Measurements from ENCODE around the gene SORCS2. TPM values are rescaled to one million over a fixed set of nuclear protein-coding genes. Genes with fewer than 3 reads are reported as not detected.

SORCS2 gene
- total and polyA plus RNA-seq, 2 donors = 2.2 to 2.7 TPM

DNA sequence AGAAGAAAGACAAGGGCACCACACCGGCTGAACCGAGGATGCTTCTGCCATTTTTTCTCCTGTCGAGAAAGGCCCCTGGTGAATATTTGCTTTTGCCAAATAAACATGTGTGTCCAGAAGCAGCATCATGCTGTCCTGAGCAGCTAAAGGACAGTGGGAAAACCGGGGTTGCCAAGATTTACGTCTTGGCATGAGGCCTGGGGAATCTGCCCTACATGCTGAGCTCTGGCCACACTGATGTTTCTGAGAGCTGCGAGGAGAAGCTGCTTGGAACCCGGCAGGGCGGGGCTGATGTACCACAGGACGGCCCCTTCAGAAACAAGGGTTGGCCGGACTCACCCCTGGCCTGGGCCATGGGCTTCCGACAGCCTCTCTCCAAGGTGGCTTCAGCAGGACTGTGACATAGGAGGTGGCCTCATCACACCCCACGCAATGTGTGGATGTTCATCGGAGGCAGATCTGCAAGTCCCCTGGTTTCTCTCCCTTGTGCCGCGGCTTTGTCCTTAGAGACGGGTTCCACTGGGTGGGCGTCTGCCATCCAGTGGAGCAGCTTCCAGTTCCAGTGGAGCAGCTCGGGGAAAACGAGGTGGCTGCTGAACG is 42.2 kb upstream of the SORCS2 start:
- no peaks in the 10 kb centered on the region for H3K36me3 ChIP-seq (ENCODE audit: control insufficient read depth in 2 of 2, insufficient read depth in 2 of 2, low read length in 1 of 2)
- H3K27me3 ChIP-seq (ENCODE audit: control insufficient read depth in 2 of 2, insufficient read depth in 1 of 2, low read length in 1 of 2) = peaks cover 0 to 2% of the 10 kb centered on the region in 2 donors
- no peaks in the 10 kb centered on the region for H3K9me3 ChIP-seq (ENCODE audit: control insufficient read depth in 2 of 2, insufficient read depth in 1 of 2, low read length in 1 of 2)
- no peak overlapping the region for H3K4me3 ChIP-seq (ENCODE audit: low read length in 2 of 2)
- H3K27ac ChIP-seq (ENCODE audit: low read depth in 1 of 2, low read length in 1 of 2) = no peak overlapping the region
- no peaks in the 10 kb centered on the region for H3K4me1 ChIP-seq (ENCODE audit: control insufficient read depth in 2 of 2, insufficient read depth in 2 of 2, low read length in 2 of 2)
- no peak for DNase-seq (ENCODE audit: low read depth in 6 of 9, low spot score in 9 of 9)
- WGBS = 91% methylated on average over 20 of the region's 20 CpGs

DNA sequence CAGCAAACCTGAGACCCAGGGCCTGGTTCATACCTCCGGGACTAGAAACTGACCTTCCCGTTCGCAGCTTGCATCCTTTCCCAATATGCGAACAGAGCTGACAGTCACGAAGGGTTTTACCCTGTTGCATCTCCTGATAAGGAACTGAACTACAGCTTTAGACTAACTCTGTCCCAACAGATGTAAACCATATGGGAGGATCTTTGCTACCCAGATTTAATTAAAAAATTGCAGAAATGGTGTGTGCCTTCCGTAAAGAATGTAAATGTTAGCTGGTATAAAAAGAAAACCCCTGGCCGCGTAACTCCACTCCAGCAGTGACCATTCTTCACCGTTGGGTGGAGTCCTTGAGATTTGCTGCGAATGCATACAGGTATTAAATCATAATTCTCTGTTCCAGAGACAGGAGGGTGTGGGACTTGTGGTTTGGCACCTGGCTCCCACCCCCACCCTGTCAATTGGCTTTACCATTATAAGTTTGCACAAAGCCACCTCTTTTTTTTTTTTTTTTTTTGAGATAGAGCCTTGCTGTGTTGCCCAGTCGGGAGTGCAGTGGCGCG is 40.6 kb upstream of the SORCS2 start:
- Histone ChIP-seq H3K27me3 (ENCODE audit: control insufficient read depth in 2 of 2, insufficient read depth in 1 of 2, low read length in 1 of 2) (peaks cover 0 to under 1% of the 10 kb centered on the region in 2 donors), H3K9me3 (ENCODE audit: control insufficient read depth in 2 of 2, insufficient read depth in 1 of 2, low read length in 1 of 2) (no peaks in the 10 kb centered on the region), H3K4me3 (ENCODE audit: low read length in 2 of 2) (no peak overlapping the region), H3K36me3 (ENCODE audit: control insufficient read depth in 2 of 2, insufficient read depth in 2 of 2, low read length in 1 of 2) (no peaks in the 10 kb centered on the region), H3K27ac (ENCODE audit: low read depth in 1 of 2, low read length in 1 of 2) (no peak overlapping the region), H3K4me1 (ENCODE audit: control insufficient read depth in 2 of 2, insufficient read depth in 2 of 2, low read length in 2 of 2) (peaks cover 0 to 4% of the 10 kb centered on the region in 2 donors)
- 80% methylated on average over 13 of the region's 13 CpGs for WGBS
- DNase-seq (ENCODE audit: low read depth in 6 of 9, low spot score in 9 of 9) = no peak

DNA sequence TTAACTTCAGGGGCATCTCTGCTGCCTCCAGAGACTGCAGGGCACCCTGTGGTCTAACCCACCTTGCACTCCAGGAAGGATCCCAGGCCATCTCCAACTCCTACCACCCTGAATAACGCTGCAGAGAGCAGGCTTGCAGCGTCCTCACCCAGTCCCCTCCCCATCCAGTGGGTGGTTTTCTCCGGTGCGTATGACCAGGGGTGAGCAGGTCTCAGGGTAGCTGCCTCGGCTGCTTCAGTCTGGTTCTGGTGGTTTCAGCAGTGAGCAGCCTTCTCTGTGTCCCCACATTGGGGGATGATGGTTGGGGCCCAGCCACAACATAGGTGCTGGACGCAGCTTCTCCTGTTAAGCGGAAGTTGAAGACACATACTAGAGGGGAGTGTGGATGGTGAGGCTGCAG is 38.6 kb upstream of the SORCS2 start:
- Histone ChIP-seq H3K4me3 (ENCODE audit: low read length in 2 of 2) (no peak overlapping the region), H3K4me1 (ENCODE audit: control insufficient read depth in 2 of 2, insufficient read depth in 2 of 2, low read length in 2 of 2) (peaks cover 0 to 4% of the 10 kb centered on the region in 2 donors), H3K36me3 (ENCODE audit: control insufficient read depth in 2 of 2, insufficient read depth in 2 of 2, low read length in 1 of 2) (no peaks in the 10 kb centered on the region), H3K9me3 (ENCODE audit: control insufficient read depth in 2 of 2, insufficient read depth in 1 of 2, low read length in 1 of 2) (no peaks in the 10 kb centered on the region), H3K27me3 (ENCODE audit: control insufficient read depth in 2 of 2, insufficient read depth in 1 of 2, low read length in 1 of 2) (peaks cover 0 to 3% of the 10 kb centered on the region in 2 donors), H3K27ac (ENCODE audit: low read depth in 1 of 2, low read length in 1 of 2) (no peak overlapping the region)
- WGBS = 91% methylated on average over 7 of the region's 7 CpGs
- DNase-seq (ENCODE audit: low read depth in 6 of 9, low spot score in 9 of 9) = no peak

DNA sequence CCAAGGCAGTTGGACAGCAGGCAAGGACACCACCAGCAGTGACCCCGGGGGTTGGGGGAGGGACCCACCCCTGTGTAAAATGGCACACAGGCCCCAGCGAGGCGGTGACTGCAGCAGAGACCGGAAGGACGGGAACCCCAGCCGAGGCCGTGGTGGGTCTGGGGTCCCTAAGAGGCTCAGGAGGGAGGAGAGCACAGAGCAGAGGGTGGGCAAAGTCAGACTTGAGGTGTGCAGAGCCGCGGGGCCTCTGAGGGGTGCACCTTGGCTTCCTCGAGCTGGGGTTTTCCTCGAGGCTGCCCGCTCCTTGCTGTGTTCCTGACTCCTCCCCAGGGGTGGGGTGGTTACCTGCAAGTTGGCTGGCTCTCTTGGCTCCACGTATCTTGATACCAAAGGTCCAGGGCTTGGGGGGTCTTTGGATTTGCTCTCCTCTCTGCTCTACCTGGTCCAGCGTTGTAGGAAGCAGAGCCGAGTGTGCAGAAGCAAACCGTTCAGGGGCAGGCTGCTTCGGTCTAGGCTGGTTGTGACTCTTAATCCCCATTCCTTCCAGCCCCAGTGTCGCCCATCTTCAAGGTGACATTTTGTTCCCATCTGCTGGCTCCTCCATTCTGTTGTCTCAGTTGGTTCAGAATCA is 37.9 kb upstream of the SORCS2 start:
- Histone ChIP-seq H3K4me3 (ENCODE audit: low read length in 2 of 2) (no peak overlapping the region), H3K9me3 (ENCODE audit: control insufficient read depth in 2 of 2, insufficient read depth in 1 of 2, low read length in 1 of 2) (no peaks in the 10 kb centered on the region), H3K4me1 (ENCODE audit: control insufficient read depth in 2 of 2, insufficient read depth in 2 of 2, low read length in 2 of 2) (peaks cover 0 to 4% of the 10 kb centered on the region in 2 donors), H3K36me3 (ENCODE audit: control insufficient read depth in 2 of 2, insufficient read depth in 2 of 2, low read length in 1 of 2) (no peaks in the 10 kb centered on the region), H3K27ac (ENCODE audit: low read depth in 1 of 2, low read length in 1 of 2) (no peak overlapping the region), H3K27me3 (ENCODE audit: control insufficient read depth in 2 of 2, insufficient read depth in 1 of 2, low read length in 1 of 2) (peaks cover 0 to 3% of the 10 kb centered on the region in 2 donors)
- WGBS = 88% methylated on average over 18 of the region's 18 CpGs
- no peak for DNase-seq (ENCODE audit: low read depth in 6 of 9, low spot score in 9 of 9)

DNA sequence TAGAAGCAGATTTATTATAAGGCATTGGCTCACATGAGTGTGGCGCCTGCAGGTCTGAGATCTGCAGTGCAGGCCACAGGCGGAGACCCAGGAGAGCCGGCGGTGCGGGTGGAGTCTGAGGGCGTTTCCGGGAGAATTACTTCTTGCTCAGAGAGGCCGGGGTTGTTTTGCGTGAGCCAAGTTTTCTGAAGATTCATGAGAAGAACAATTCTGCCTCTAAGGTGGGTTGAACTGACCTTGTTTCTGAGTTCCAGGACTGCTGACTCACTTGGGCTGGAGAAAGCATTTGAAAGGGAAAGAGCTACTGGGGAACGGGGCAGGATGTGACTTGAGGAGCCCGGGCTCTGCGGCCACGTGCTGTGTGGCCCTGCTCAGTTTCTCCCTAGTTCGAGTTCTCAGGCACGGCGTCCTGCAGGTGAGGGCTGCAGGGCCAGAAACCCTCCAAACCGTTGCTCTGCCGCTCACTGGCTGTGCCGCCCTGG is 36.7 kb upstream of the SORCS2 start:
- no peaks in the 10 kb centered on the region for H3K36me3 ChIP-seq (ENCODE audit: control insufficient read depth in 2 of 2, insufficient read depth in 2 of 2, low read length in 1 of 2)
- WGBS = 78% methylated on average over 19 of the region's 19 CpGs

DNA sequence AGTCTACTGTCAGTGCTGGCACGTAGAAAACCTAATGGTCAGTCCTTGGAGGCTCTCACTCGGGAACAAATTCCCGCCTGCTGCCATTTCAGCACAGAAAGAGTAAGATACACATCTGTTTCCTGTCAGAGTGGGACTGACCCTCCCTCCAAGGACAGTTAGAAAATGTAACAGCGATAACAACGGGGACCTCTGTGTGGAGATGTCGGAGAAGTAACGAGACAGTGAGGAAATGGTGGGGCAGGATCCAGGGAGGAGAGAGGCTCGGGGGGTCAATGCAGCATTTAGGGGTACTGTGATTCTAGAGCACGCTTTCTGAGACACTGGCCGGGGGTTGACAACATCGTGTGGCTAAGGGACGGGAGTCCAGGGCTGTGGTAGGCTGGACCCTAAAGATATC is 36.0 kb upstream of the SORCS2 start:
- Histone ChIP-seq H3K9me3 (ENCODE audit: control insufficient read depth in 2 of 2, insufficient read depth in 1 of 2, low read length in 1 of 2) (no peaks in the 10 kb centered on the region), H3K27ac (ENCODE audit: low read depth in 1 of 2, low read length in 1 of 2) (no peak overlapping the region), H3K36me3 (ENCODE audit: control insufficient read depth in 2 of 2, insufficient read depth in 2 of 2, low read length in 1 of 2) (no peaks in the 10 kb centered on the region), H3K27me3 (ENCODE audit: control insufficient read depth in 2 of 2, insufficient read depth in 1 of 2, low read length in 1 of 2) (peaks cover 0 to 3% of the 10 kb centered on the region in 2 donors), H3K4me1 (ENCODE audit: control insufficient read depth in 2 of 2, insufficient read depth in 2 of 2, low read length in 2 of 2) (peaks cover 0 to 4% of the 10 kb centered on the region in 2 donors), H3K4me3 (ENCODE audit: low read length in 2 of 2) (no peak overlapping the region)
- no peak for DNase-seq (ENCODE audit: low read depth in 6 of 9, low spot score in 9 of 9)
- WGBS = 34% methylated on average over 12 of the region's 12 CpGs

More for the DNA sequence above, 36.7 kb upstream of the SORCS2 start:
- no peak overlapping the region for H3K27ac ChIP-seq (ENCODE audit: low read depth in 1 of 2, low read length in 1 of 2)
- peaks cover 0 to 3% of the 10 kb centered on the region in 2 donors for H3K27me3 ChIP-seq (ENCODE audit: control insufficient read depth in 2 of 2, insufficient read depth in 1 of 2, low read length in 1 of 2)
- no peaks in the 10 kb centered on the region for H3K9me3 ChIP-seq (ENCODE audit: control insufficient read depth in 2 of 2, insufficient read depth in 1 of 2, low read length in 1 of 2)
- no peak overlapping the region for H3K4me3 ChIP-seq (ENCODE audit: low read length in 2 of 2)
- DNase-seq (ENCODE audit: low read depth in 6 of 9, low spot score in 9 of 9) = no peak
- peaks cover 0 to 4% of the 10 kb centered on the region in 2 donors for H3K4me1 ChIP-seq (ENCODE audit: control insufficient read depth in 2 of 2, insufficient read depth in 2 of 2, low read length in 2 of 2)

DNA sequence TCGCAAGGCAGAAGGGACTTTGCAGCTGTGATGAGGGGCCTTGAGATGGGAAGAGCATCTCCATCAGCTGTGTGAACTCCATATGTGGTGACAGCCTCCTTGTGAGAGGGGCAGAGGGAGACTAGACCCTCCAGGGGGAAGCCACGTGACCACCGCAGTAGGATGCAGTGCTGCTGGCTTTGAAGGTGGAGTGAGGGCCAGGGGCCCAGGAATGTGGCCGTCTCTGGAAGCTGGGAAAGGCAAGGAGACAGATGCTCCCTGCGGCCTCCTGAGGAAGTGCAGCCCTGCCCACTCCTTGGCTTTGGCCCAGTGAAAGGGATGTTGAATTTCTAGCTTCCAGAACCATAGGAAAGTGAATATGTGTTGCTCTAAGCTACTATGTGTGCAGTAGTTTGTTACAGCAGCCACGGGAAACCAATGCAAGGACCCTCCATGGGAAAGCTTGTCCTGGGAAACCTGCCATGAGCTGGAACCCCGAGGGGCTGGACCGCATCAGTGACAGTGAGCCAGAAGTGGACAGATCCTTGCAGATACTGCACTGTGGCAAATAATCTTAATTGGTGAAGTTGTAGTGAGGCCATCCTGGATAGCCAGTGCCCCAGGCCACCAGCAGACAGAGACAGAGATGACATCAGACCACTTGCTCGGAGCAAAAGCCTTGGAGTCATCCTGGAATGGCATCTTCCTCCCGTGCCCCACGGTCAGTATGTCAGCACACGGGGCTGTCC is 35.4 kb upstream of the SORCS2 start:
- Histone ChIP-seq H3K4me1 (ENCODE audit: control insufficient read depth in 2 of 2, insufficient read depth in 2 of 2, low read length in 2 of 2) (peaks cover 0 to 4% of the 10 kb centered on the region in 2 donors), H3K9me3 (ENCODE audit: control insufficient read depth in 2 of 2, insufficient read depth in 1 of 2, low read length in 1 of 2) (no peaks in the 10 kb centered on the region), H3K27ac (ENCODE audit: low read depth in 1 of 2, low read length in 1 of 2) (no peak overlapping the region), H3K27me3 (ENCODE audit: control insufficient read depth in 2 of 2, insufficient read depth in 1 of 2, low read length in 1 of 2) (peaks cover 0 to 3% of the 10 kb centered on the region in 2 donors), H3K4me3 (ENCODE audit: low read length in 2 of 2) (no peak overlapping the region), H3K36me3 (ENCODE audit: control insufficient read depth in 2 of 2, insufficient read depth in 2 of 2, low read length in 1 of 2) (no peaks in the 10 kb centered on the region)
- DNase-seq (ENCODE audit: low read depth in 6 of 9, low spot score in 9 of 9) = no peak
- WGBS = 64% methylated on average over 12 of the region's 12 CpGs

DNA sequence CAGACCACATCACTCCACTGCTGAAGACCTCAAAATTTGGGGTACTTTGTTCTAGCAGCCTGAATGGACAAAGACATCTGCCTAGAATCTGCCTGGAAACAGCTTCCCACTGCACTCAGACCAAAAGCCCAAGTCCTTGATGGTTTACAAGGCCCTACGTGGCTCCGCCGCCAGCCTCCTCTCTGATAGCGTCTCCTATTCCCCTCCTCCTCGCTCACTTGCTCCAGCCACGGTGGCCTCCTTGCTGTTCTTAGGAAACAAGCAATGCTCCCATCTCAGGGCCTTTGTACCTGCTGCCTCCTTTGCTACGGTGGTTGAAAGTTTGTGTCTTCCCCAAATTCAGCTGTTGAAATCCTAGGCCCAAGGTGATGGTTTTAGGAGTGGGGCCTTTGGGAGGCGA is 34.7 kb upstream of the SORCS2 start:
- WGBS = 81% methylated on average over 8 of the region's 8 CpGs
- peaks cover 0 to 4% of the 10 kb centered on the region in 2 donors for H3K4me1 ChIP-seq (ENCODE audit: control insufficient read depth in 2 of 2, insufficient read depth in 2 of 2, low read length in 2 of 2)
- no peaks in the 10 kb centered on the region for H3K9me3 ChIP-seq (ENCODE audit: control insufficient read depth in 2 of 2, insufficient read depth in 1 of 2, low read length in 1 of 2)
- H3K4me3 ChIP-seq (ENCODE audit: low read length in 2 of 2) = no peak overlapping the region
- DNase-seq (ENCODE audit: low read depth in 6 of 9, low spot score in 9 of 9) = no peak
- H3K27ac ChIP-seq (ENCODE audit: low read depth in 1 of 2, low read length in 1 of 2) = no peak overlapping the region
- no peaks in the 10 kb centered on the region for H3K36me3 ChIP-seq (ENCODE audit: control insufficient read depth in 2 of 2, insufficient read depth in 2 of 2, low read length in 1 of 2)
- H3K27me3 ChIP-seq (ENCODE audit: control insufficient read depth in 2 of 2, insufficient read depth in 1 of 2, low read length in 1 of 2) = peaks cover 0 to 3% of the 10 kb centered on the region in 2 donors

All from thymus (tissue), 11 donors.